Measurements from ENCODE around the gene TMEM117. TPM values are rescaled to one million over a fixed set of nuclear protein-coding genes. Genes with fewer than 3 reads are reported as not detected.

The TMEM117 gene
- total and polyA plus RNA-seq, 10 of the 15 experiments (the other 5 are each of a cell fraction or from before 2014, with no cell fraction given): 3.1 to 8.2 (median 6.1) TPM

GRCh38 chr12:44296624-44297197 is 460.8 kb downstream of the TMEM117 start:
- ChIA-PET CTCF (no interaction called here), POLR2A (no interaction called here)
- FAIRE-seq: no peak

DNA sequence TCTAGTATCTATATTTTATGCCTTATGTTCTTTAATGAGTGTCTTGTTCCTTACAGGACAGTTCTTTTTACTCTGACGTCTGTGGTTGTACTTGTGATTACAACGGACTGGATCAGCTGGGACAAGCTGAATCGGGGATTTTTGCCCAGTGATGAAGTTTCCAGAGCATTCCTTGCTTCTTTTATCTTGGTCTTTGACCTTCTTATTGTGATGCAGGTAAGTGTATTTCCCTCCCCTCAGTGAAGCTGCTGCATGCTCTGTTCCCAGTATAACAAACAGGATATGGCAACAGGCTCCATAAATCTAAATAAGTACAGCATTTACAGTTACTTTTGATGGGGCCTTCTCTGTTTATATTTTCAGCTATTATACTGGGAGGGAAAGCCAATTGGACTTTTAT is 463.6 kb downstream of the TMEM117 start:
- intact Hi-C loops (cut with micrococcal nuclease; ENCODE audit: unreplicated experiment): no loop called here
- Histone ChIP-seq H3K27me3 (replicated peaks in 1 of 2; ENCODE audit: control insufficient read depth in 2 of 2, insufficient read depth in 2 of 2, low read length in 1 of 2) (no peaks in the 10 kb centered on the region), H3K79me2 (ENCODE audit: control insufficient read depth, insufficient read depth, low read length) (no peaks in the 10 kb centered on the region), H3K4me3 (no peak overlapping the region), H3K4me1 (ENCODE audit: control insufficient read depth, insufficient read depth, low read length) (peaks cover 3% of the 10 kb centered on the region; the same call in 1 of the 2 replicates), H3K4me2 (ENCODE audit: control insufficient read depth, insufficient read depth) (no peak overlapping the region), H3K36me3 (ENCODE audit: control insufficient read depth in 2 of 2, insufficient read depth in 2 of 2, low read length in 1 of 2) (no peaks in the 10 kb centered on the region), H2AFZ (ENCODE audit: control insufficient read depth, low read depth, low read length) (no peak overlapping the region), H3K9ac (ENCODE audit: control insufficient read depth, insufficient read depth, low read length) (no peak overlapping the region), H4K20me1 (ENCODE audit: control insufficient read depth, insufficient read depth) (no peaks in the 10 kb centered on the region), H3K9me3 (replicated peaks; ENCODE audit: control insufficient read depth, insufficient read depth, low read length) (no peaks in the 10 kb centered on the region; the same call in 2 of the 3 replicates), H3K27ac (ENCODE audit: control insufficient read depth, insufficient read depth) (no peak overlapping the region)
- ChIA-PET CTCF (no interaction called here), RAD21 (ENCODE audit: unreplicated experiment) (no interaction called here), SMC1A (ENCODE audit: uncharacterized antibody, unreplicated experiment) (interaction anchor here (1.2 kb wide), 1 partner anchor 22 kb away, joined by 3 read pairs; no protein-coding TSS in a partner anchor), POLR2A (no interaction called here)
- no peak for DNase-seq (ENCODE audit: low read depth, low spot score)
- in situ Hi-C loops (cut with MboI): no loop called here
- no peak for ATAC-seq
- BruUV-seq (replicated peaks): no TSS peak
- 98% methylated on average over 3 of the region's 3 CpGs for WGBS (ENCODE audit: insufficient coverage, insufficient replicate concordance, low lambda C conversion rate, missing lambda C conversion rate)
- FAIRE-seq: no peak
- no peak for TF ChIP-seq KDM1A (IDR thresholded peaks at IDR 0.05; ENCODE audit: borderline replicate concordance)
- TF ChIP-seq SIX5 (IDR thresholded peaks at IDR 0.05; ENCODE audit: low read depth, low read length, severe bottlenecking): no peak
- TF ChIP-seq ASH2L (IDR thresholded peaks at IDR 0.05; ENCODE audit: borderline replicate concordance, low read depth): no peak
- TF ChIP-seq, protein P1, sequence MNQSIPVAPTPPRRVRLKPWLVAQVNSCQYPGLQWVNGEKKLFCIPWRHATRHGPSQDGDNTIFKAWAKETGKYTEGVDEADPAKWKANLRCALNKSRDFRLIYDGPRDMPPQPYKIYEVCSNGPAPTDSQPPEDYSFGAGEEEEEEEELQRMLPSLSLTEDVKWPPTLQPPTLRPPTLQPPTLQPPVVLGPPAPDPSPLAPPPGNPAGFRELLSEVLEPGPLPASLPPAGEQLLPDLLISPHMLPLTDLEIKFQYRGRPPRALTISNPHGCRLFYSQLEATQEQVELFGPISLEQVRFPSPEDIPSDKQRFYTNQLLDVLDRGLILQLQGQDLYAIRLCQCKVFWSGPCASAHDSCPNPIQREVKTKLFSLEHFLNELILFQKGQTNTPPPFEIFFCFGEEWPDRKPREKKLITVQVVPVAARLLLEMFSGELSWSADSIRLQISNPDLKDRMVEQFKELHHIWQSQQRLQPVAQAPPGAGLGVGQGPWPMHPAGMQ (IDR thresholded peaks at IDR 0.05; ENCODE audit: borderline replicate concordance): no peak
- no peak for TF ChIP-seq SKIL (IDR thresholded peaks at IDR 0.05; ENCODE audit: low read depth, poor library complexity, severe bottlenecking)
- TF ChIP-seq E2F4 (IDR thresholded peaks at IDR 0.05; ENCODE audit: low read depth, low read length): no peak
- TF ChIP-seq FOXM1 (IDR thresholded peaks at IDR 0.05; ENCODE audit: low read depth, low read length): no peak
- TF ChIP-seq BRCA1 (IDR thresholded peaks at IDR 0.05; ENCODE audit: low read depth, low read length): no peak
- TF ChIP-seq SMARCA5 (IDR thresholded peaks at IDR 0.05): no peak
- no peak for TF ChIP-seq RELA (IDR thresholded peaks at IDR 0.05; ENCODE audit: borderline replicate concordance, partially characterized antibody)
- TF ChIP-seq KAT2A (conservative IDR thresholded peaks at IDR 0.05; ENCODE audit: control insufficient read depth, low read depth, low read length): no peak
- no peak for TF ChIP-seq CBFB (IDR thresholded peaks at IDR 0.05; ENCODE audit: low read depth)

More at GRCh38 chr12:44296624-44297197, 460.8 kb downstream of the TMEM117 start:
- in situ Hi-C loops (cut with MboI) (no loop called here), intact Hi-C loops (cut with micrococcal nuclease; ENCODE audit: unreplicated experiment) (no loop called here)
- no TSS peak for BruUV-seq (replicated peaks)
- ATAC-seq (no peak), DNase-seq (ENCODE audit: low read depth, low spot score) (no peak)
- Histone ChIP-seq H3K4me3 (no peak overlapping the region), H2AFZ (ENCODE audit: control insufficient read depth, low read depth, low read length) (no peak overlapping the region), H3K36me3 (ENCODE audit: control insufficient read depth in 2 of 2, insufficient read depth in 2 of 2, low read length in 1 of 2) (no peaks in the 10 kb centered on the region), H3K4me2 (ENCODE audit: control insufficient read depth, insufficient read depth) (no peak overlapping the region), H3K9ac (ENCODE audit: control insufficient read depth, insufficient read depth, low read length) (no peak overlapping the region), H3K4me1 (ENCODE audit: control insufficient read depth, insufficient read depth, low read length) (peaks cover 6% of the 10 kb centered on the region; the same call in 1 of the 2 replicates), H3K79me2 (ENCODE audit: control insufficient read depth, insufficient read depth, low read length) (no peaks in the 10 kb centered on the region), H3K27me3 (replicated peaks in 1 of 2; ENCODE audit: control insufficient read depth in 2 of 2, insufficient read depth in 2 of 2, low read length in 1 of 2) (no peaks in the 10 kb centered on the region), H3K27ac (ENCODE audit: control insufficient read depth, insufficient read depth) (no peak overlapping the region), H3K9me3 (replicated peaks; ENCODE audit: control insufficient read depth, insufficient read depth, low read length) (no peaks in the 10 kb centered on the region; the same call in 2 of the 3 replicates), H4K20me1 (ENCODE audit: control insufficient read depth, insufficient read depth) (no peaks in the 10 kb centered on the region)
- RAD21 ChIA-PET (ENCODE audit: unreplicated experiment): interaction anchor here (1.4 kb wide), 1 partner anchor 148 kb away, joined by 3 read pairs; no protein-coding TSS in a partner anchor
- SMC1A ChIA-PET (ENCODE audit: uncharacterized antibody, unreplicated experiment): no interaction called here
- no peak for TF ChIP-seq SUZ12 (IDR thresholded peaks at IDR 0.05; ENCODE audit: unreplicated experiment)
- TF ChIP-seq KLF5 (IDR thresholded peaks at IDR 0.05; ENCODE audit: partially characterized antibody): no peak
- no peak for TF ChIP-seq DPF2 (IDR thresholded peaks at IDR 0.05)
- WGBS (ENCODE audit: insufficient coverage, insufficient replicate concordance, low lambda C conversion rate, missing lambda C conversion rate): 76% methylated on average over 4 of the region's 4 CpGs
